Activated CD8-positive, alpha-beta T cell treated with anti-CD3 and anti-CD28 coated beads for 36 hours (primary cell): ENCODE measurements around the gene DOK6. TPM values are rescaled to one million over a fixed set of nuclear protein-coding genes. Genes with fewer than 3 reads are reported as not detected.
A peak's percentile ranks its signal among the peaks of the same experiment; 100 is the strongest.

Experiments used
- ATAC-seq: fragments of 200-7000 bp; cut with Tn5 transposase; one replicate; pipeline ENCODE4 v1.10.0; 2021; ENCODE audit warnings: mild to moderate bottlenecking, moderate library complexity
- CTCF ChIA-PET: fragments of 350-600 bp; sonication (Branson Sonifier 250); formaldehyde crosslinking; loops from one replicate; lab custom pipeline; 2021; ENCODE audit warnings: antibody characterized with exemption; lab: Charles Lee
- POLR2A ChIA-PET: fragments of 350-600 bp; sonication (Branson Sonifier 250); formaldehyde crosslinking; loops from one replicate; lab custom pipeline; 2021; ENCODE audit warnings: antibody characterized with exemption; lab: Charles Lee
- DNase-seq: peaks from one replicate; pipeline ENCODE4 v3.0.0-alpha.2; 2020
- H3K27ac Mint-ChIP-seq: one replicate; pipeline ENCODE4 v1.8.0; 2021; ENCODE audit warnings: mild to moderate bottlenecking, mixed read lengths
- H3K27me3 Mint-ChIP-seq: one replicate; pipeline ENCODE4 v1.8.0; 2021; ENCODE audit warnings: mixed read lengths
- H3K36me3 Mint-ChIP-seq: one replicate; pipeline ENCODE4 v1.8.0; 2021; ENCODE audit warnings: low read depth, mixed read lengths
- H3K4me1 Mint-ChIP-seq: one replicate; pipeline ENCODE4 v1.8.0; 2021; ENCODE audit warnings: low read depth, mixed read lengths
- H3K4me3 Mint-ChIP-seq: one replicate; pipeline ENCODE4 v1.8.0; 2021; ENCODE audit warnings: mild to moderate bottlenecking, moderate library complexity, mixed read lengths
- H3K9me3 Mint-ChIP-seq: one replicate; pipeline ENCODE4 v1.8.0; 2021; ENCODE audit warnings: mixed read lengths
- intact Hi-C: fragments of 100-400 bp; cut with micrococcal nuclease; formaldehyde crosslinking; loops from one replicate; pipeline ENCODE4 v1.10.0; 2022
- total RNA-seq, 2 experiments: library from RNA; stranded (reverse); gene quantifications; one replicate each; pipeline ENCODE4 v1.2.3, GENCODE V29; 2021
- TF ChIP-seq, protein P1 (sequence below): fragments of 200-600 bp; IDR thresholded peaks from one replicate; pipeline ENCODE4 v1.8.0; 2022; ENCODE audit warnings: antibody characterized with exemption, mild to moderate bottlenecking

Gene DOK6
- total RNA-seq, 2 experiments from 2014 or later = not detected

DNA sequence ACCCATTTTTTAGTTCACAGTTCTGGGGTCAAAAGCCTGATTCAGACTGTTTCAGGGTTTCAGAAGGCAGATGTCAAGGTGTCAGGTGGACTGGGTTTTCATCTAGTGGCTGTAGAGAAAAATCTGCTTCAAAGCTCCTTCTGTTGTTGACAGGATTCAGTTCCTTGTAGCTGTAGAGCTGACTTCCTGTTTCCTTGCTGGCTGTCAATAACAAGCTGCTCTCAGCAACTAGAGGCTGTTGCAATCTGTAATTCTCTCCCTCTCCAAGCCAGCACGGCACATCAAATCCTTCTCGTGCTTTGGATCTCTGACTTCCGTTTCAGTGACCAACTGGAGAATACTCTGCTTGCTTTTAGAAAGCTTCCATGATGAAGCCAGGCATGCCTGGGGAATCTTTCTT, 179.4 kb downstream of the DOK6 start:
- H3K27ac Mint-ChIP-seq = no peak overlapping the region

DNA sequence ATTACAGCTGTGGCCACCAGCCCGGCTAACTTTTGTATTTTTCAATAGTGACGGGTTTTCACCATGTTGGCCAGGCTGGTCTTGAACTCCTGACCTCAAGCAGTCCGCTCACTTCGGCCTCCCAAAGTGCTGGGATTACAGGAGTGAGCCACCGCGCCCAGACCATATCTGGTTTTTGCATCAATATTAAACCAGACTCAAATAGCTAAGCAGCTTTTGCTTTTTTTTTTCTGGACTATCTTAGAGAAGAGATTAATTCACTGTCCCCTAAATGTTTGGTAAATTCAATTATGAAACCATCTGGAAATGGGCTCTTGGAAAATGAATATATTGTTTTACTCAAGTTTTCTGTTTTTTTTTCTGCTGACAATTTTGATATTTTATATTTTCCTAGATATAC, 183.7 kb downstream of the DOK6 start:
- intact Hi-C loops = no loop called here
- Mint-ChIP-seq H3K27ac (no peak overlapping the region), H3K36me3 (no peaks in the 10 kb centered on the region), H3K27me3 (peaks cover 2% of the 10 kb centered on the region), H3K9me3 (no peaks in the 10 kb centered on the region), H3K4me1 (peaks cover 8% of the 10 kb centered on the region), H3K4me3 (no peak overlapping the region)
- no peak for DNase-seq
- TF ChIP-seq, protein P1, sequence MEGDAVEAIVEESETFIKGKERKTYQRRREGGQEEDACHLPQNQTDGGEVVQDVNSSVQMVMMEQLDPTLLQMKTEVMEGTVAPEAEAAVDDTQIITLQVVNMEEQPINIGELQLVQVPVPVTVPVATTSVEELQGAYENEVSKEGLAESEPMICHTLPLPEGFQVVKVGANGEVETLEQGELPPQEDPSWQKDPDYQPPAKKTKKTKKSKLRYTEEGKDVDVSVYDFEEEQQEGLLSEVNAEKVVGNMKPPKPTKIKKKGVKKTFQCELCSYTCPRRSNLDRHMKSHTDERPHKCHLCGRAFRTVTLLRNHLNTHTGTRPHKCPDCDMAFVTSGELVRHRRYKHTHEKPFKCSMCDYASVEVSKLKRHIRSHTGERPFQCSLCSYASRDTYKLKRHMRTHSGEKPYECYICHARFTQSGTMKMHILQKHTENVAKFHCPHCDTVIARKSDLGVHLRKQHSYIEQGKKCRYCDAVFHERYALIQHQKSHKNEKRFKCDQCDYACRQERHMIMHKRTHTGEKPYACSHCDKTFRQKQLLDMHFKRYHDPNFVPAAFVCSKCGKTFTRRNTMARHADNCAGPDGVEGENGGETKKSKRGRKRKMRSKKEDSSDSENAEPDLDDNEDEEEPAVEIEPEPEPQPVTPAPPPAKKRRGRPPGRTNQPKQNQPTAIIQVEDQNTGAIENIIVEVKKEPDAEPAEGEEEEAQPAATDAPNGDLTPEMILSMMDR = no peak
- ATAC-seq = no peak
- ChIA-PET CTCF (no interaction called here), POLR2A (interaction anchor here (0.7 kb wide), 1 partner anchor 359 kb away, joined by 3 read pairs; no protein-coding TSS in a partner anchor)

More for the DNA sequence above, 179.4 kb downstream of the DOK6 start:
- H3K4me3 Mint-ChIP-seq = no peak overlapping the region
- no peaks in the 10 kb centered on the region for H3K36me3 Mint-ChIP-seq
- POLR2A ChIA-PET = no interaction called here
- TF ChIP-seq, protein P1 = no peak
- ATAC-seq = peak; percentile 27
- H3K27me3 Mint-ChIP-seq = no peaks in the 10 kb centered on the region
- peaks cover 8% of the 10 kb centered on the region for H3K4me1 Mint-ChIP-seq
- intact Hi-C loops = no loop called here
- peak; percentile 3 for DNase-seq
- H3K9me3 Mint-ChIP-seq = no peaks in the 10 kb centered on the region
- CTCF ChIA-PET = interaction anchor here (1.1 to 1.2 kb wide), 2 partner anchors 9 to 15 kb away, joined by 3 to 5 read pairs; no protein-coding TSS in a partner anchor

DNA sequence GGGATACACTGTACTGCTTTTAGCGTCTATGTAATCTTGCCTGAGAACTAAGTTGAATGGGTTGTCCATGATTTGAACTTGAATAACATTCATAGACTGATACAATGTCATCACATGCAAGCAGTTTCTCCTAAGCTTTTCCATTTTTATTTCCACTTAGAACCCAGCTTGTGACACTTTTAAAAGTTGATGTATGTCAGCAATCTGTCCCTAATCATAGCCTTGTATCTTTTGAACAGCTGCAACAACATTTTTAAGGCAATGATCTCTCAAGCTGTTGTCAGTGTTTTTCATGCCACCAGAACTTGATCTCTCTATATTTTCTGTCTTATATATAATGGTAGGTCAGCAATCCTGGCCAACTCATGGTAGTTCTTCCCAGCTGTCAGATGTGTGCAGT, 185.0 kb downstream of the DOK6 start:
- Mint-ChIP-seq H3K4me1 (no peaks in the 10 kb centered on the region), H3K4me3 (no peak overlapping the region), H3K27ac (no peak overlapping the region), H3K36me3 (no peaks in the 10 kb centered on the region), H3K27me3 (peaks cover 6% of the 10 kb centered on the region), H3K9me3 (no peaks in the 10 kb centered on the region)
- ChIA-PET POLR2A (interaction anchor here (0.6 kb wide), 1 partner anchor 501 kb away, joined by 3 read pairs; no protein-coding TSS in a partner anchor), CTCF (no interaction called here)
- ATAC-seq = no peak
- TF ChIP-seq, protein P1 = no peak
- intact Hi-C loops = no loop called here
- DNase-seq = no peak

DNA sequence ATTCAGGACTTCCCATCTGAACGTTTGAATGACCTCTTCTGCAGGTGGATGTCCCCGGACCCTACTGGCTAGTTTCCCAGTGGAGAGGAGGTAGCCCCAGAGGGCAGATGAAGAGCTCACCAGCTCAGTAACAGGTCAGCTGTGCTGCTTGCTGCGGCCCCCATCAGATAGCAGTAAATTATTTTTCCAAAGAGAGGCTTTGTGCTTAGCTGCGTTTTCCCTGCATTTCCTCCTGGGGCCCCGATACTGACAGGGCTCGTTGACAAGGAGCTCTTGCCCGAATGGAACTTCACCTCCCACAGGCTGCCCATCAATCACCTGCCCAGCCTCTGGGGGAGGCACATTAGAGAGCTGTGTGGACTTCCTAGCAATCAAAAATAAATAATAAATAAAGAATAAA, 185.8 kb downstream of the DOK6 start:
- CTCF ChIA-PET = no interaction called here
- H3K27me3 Mint-ChIP-seq = peaks cover 6% of the 10 kb centered on the region
- POLR2A ChIA-PET = no interaction called here
- no peak overlapping the region for H3K4me3 Mint-ChIP-seq
- H3K27ac Mint-ChIP-seq = no peak overlapping the region
- DNase-seq (no peak), ATAC-seq (no peak)
- intact Hi-C loops = no loop called here
- TF ChIP-seq, protein P1 = no peak
- H3K9me3 Mint-ChIP-seq = no peaks in the 10 kb centered on the region
- no peaks in the 10 kb centered on the region for H3K4me1 Mint-ChIP-seq
- H3K36me3 Mint-ChIP-seq = no peaks in the 10 kb centered on the region

DNA sequence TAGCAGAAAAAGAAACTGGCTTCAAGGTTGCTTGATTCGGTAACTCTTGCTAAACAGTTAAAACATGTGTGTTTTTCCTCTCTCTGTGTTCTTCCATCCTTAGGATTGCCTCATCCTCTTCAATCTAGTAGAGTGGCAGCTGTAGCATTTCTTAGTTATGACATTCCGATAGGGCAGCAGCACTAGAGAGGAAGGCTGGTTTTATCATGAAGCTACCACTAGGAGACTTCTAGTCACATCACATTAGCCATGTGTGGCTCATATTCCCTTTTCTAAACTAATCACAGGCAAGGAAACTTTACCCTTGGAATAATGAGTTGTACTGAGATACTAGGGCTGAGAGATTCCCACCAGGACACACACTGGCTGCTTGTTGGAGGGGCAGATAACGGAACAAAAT, 187.6 kb downstream of the DOK6 start:
- Mint-ChIP-seq H3K27me3 (peaks cover 6% of the 10 kb centered on the region), H3K36me3 (no peaks in the 10 kb centered on the region), H3K27ac (no peak overlapping the region), H3K4me3 (no peak overlapping the region), H3K4me1 (no peaks in the 10 kb centered on the region), H3K9me3 (no peaks in the 10 kb centered on the region)
- ChIA-PET POLR2A (no interaction called here), CTCF (interaction anchor here (0.7 to 1.7 kb wide), 3 partner anchors 8 to 267 kb away, joined by 3 to 5 read pairs (median 3); no protein-coding TSS in a partner anchor)
- no peak for ATAC-seq
- TF ChIP-seq, protein P1 = no peak
- intact Hi-C loops = no loop called here
- DNase-seq = no peak
